Lung (tissue), 12 donors: ENCODE data around the gene MPHOSPH9. TPM values are rescaled to one million over a fixed set of nuclear protein-coding genes. Genes with fewer than 3 reads are reported as not detected.

Experiments
- ATAC-seq: fragments of 200-7000 bp; cut with Tn5 transposase; one replicate; pipeline ENCODE4 v1.9.1; 2020; ENCODE audit warnings: moderate number of reproducible peaks; ENCODE audit not compliant: insufficient read depth, low FRiP score
- DNase-seq, 3 donors: peaks; one replicate each; pipeline ENCODE4 v3.0.0-alpha.2; 2013 to 2017
- H3K27ac ChIP-seq, 2 donors: one replicate each; pipeline ENCODE4 v1.5.1; 2013; ENCODE audit warnings: mild to moderate bottlenecking in 2 of 2, moderate library complexity in 2 of 2, control low read depth in 1 of 2, inconsistent platforms in 1 of 2, low read depth in 1 of 2, low read length in 1 of 2
- H3K27me3 ChIP-seq, 3 donors: one replicate each; pipeline ENCODE4 v1.5.1; 2013; ENCODE audit warnings: low read length in 2 of 3; ENCODE audit not compliant: control insufficient read depth in 3 of 3, insufficient read depth in 3 of 3
- H3K36me3 ChIP-seq, 4 donors: one replicate each; pipeline ENCODE4 v1.5.1; 2013; ENCODE audit warnings: low read length in 4 of 4, mild to moderate bottlenecking in 1 of 4, moderate library complexity in 1 of 4; ENCODE audit not compliant: control insufficient read depth in 4 of 4, insufficient read depth in 4 of 4
- H3K4me1 ChIP-seq, 5 donors: one replicate each; pipeline ENCODE4 v1.5.1; 2013; ENCODE audit warnings: low read length in 5 of 5, mild to moderate bottlenecking in 2 of 5, moderate library complexity in 1 of 5; ENCODE audit not compliant: control insufficient read depth in 5 of 5, insufficient read depth in 5 of 5
- H3K4me3 ChIP-seq: one replicate; pipeline ENCODE4 v1.5.1; 2013; ENCODE audit warnings: mild to moderate bottlenecking, control low read depth, moderate library complexity
- H3K9ac ChIP-seq, 2 donors: one replicate each; pipeline ENCODE4 v1.5.1; 2013; ENCODE audit warnings: low read length in 2 of 2, control low read depth in 1 of 2; ENCODE audit not compliant: insufficient read depth in 1 of 2
- H3K9me3 ChIP-seq, 4 donors: one replicate each; pipeline ENCODE4 v1.5.1; 2013; ENCODE audit warnings: low read length in 3 of 4, mild to moderate bottlenecking in 1 of 4, moderate library complexity in 1 of 4; ENCODE audit not compliant: control insufficient read depth in 4 of 4, insufficient read depth in 3 of 4
- WGBS, 2 donors: extraction: QIAGEN DNeasy Blood & Tissue Kit; methylation state at CpG; one replicate each; pipeline ENCODE4 v1.1.7; 2013; 5-methylcytosine and 5-hydroxymethylcytosine counted together
- polyA plus RNA-seq, 2 donors: library from polyadenylated mRNA; stranded (reverse); fragments of 200-250 nt; gene quantifications; one replicate each; pipeline ENCODE4 v1.2.1, GENCODE V29; 2013
- total RNA-seq, 2 donors: library from RNA; depleted of rRNA in 1 of 2; stranded (reverse); fragments of >200 nt in 1 of 2; gene quantifications; one replicate each; pipeline ENCODE4 v1.2.1, GENCODE V29; 2014 to 2021
- TF ChIP-seq, protein P1 (sequence below): IDR thresholded peaks from 2 replicates; pipeline ENCODE4 v1.5.1; 2012; ENCODE audit warnings: mild to moderate bottlenecking; ENCODE audit errors: control extremely low read depth, extremely low read depth
- donor health status: control.
- donor health status: control.
- donor health status: Bipolar disorder and iron deficiency.
- donor health status: healthy.
- donor health status: DM: yes; HTN: yes; CAD: no.

MPHOSPH9 gene
- total and polyA plus RNA-seq, 4 donors, result 5.0 to 56.9 (median 12.4) TPM

DNA sequence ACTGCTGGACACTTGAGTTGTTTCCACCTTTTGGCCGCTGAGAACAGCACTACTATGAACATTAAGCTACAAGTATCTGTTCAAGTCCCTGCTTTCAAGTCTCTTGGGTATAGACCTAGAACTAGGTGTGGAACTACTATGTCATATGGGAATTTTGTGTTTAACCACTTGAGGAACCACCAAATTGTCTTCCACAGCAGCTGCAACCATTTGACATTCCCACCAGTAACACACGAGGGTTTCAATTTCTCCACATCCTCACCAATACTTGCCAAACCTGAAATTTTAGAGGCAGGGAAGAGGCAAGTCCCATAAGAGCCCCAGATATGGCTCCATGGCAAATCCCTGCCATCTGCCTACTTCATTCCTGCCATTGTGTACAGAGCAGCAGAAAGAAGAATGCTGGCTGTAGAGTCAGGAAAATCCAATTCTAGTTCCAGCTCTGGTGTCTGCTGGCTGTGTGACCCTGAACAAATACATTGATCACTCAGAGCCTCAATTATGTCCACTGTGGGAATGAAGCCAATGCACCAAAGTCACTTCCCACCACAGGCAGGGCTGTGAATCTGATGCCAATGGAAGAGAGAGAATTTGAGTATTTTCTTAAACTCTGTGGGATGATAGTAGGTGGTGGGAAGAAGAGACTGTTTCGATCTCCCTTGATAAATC lies 99.9 kb downstream of the MPHOSPH9 start:
- H3K4me3 ChIP-seq, result no peak overlapping the region
- TF ChIP-seq, protein P1, sequence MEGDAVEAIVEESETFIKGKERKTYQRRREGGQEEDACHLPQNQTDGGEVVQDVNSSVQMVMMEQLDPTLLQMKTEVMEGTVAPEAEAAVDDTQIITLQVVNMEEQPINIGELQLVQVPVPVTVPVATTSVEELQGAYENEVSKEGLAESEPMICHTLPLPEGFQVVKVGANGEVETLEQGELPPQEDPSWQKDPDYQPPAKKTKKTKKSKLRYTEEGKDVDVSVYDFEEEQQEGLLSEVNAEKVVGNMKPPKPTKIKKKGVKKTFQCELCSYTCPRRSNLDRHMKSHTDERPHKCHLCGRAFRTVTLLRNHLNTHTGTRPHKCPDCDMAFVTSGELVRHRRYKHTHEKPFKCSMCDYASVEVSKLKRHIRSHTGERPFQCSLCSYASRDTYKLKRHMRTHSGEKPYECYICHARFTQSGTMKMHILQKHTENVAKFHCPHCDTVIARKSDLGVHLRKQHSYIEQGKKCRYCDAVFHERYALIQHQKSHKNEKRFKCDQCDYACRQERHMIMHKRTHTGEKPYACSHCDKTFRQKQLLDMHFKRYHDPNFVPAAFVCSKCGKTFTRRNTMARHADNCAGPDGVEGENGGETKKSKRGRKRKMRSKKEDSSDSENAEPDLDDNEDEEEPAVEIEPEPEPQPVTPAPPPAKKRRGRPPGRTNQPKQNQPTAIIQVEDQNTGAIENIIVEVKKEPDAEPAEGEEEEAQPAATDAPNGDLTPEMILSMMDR, result no peak
- ATAC-seq, result no peak
- no peak overlapping the region for H3K9ac ChIP-seq
- no peaks in the 10 kb centered on the region for H3K9me3 ChIP-seq
- H3K27ac ChIP-seq, result no peak overlapping the region
- no peaks in the 10 kb centered on the region for H3K36me3 ChIP-seq
- H3K27me3 ChIP-seq, result no peaks in the 10 kb centered on the region
- DNase-seq, result no peak
- WGBS, 2 donors, result 74 to 79% methylated on average over 3 of the region's 3 CpGs
- peaks cover 0 to 24% (median 7%) of the 10 kb centered on the region in 5 donors for H3K4me1 ChIP-seq

DNA sequence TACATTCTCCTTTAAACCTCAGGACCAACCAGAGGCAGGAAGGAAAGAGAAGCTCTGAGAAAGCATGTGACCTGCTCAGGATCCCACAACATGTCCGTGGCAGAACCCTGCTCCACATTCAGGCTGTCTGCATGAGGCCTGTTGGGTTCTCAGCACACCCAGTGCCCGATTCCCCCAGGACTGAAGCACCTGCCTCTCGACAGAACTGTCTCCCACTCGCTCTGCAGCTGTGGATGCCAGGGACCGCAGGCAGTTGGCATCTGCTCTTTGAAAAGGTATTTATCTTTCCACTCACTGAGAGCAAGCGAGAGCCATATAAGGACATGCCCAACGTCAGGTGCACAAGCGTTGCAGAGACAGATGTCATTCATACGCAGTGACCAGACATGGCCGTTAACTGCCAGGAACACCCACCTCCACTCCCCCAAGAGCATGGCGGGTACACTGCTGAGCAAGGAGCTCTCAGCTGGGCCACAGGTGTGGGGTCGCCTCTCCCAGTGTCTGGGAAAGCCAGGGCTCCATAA lies 101.0 kb downstream of the MPHOSPH9 start:
- 56 to 74% methylated on average over 12 of the region's 12 CpGs for WGBS, 2 donors
- ATAC-seq, result peak; percentile 25

DNA sequence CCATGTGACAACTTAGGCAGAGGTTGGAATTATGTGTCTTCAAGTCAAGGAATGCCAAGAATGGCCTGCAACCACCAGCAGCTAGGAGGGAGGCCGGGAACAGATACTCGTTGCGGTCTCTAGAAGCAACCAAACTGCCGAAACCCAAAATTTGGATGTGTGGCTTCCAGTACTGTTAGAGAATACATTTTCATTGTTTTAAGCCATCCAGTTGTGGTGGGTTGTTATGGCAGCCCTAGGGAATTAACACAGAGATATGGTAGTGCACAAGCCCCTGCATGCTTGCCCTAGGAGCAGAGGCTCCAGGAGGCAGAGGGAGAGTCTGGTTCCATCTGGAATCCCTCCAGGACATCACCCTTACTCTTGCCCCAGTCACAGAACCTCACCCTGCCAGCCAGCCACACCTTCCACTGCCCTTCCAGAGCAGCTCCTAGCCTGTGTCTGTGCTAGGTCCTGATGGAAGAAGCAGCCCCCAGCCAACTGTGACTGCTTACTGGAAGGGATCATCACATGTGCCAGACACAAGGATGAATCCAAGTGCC lies 101.6 kb downstream of the MPHOSPH9 start:
- no peak overlapping the region for H3K9ac ChIP-seq

More for the DNA sequence above, 101.0 kb downstream of the MPHOSPH9 start:
- peak in 1 of 3 donors; percentile 42 for DNase-seq
- no peak overlapping the region for H3K4me3 ChIP-seq
- H3K9me3 ChIP-seq, result no peaks in the 10 kb centered on the region
- TF ChIP-seq, protein P1, result no peak
- H3K36me3 ChIP-seq, result no peaks in the 10 kb centered on the region
- no peak overlapping the region for H3K9ac ChIP-seq
- peaks cover 0 to 24% (median 7%) of the 10 kb centered on the region in 5 donors for H3K4me1 ChIP-seq
- H3K27me3 ChIP-seq, result no peaks in the 10 kb centered on the region
- peak overlapping the region; percentile 54 to 87 for H3K27ac ChIP-seq

More for the DNA sequence above, 101.6 kb downstream of the MPHOSPH9 start:
- no peaks in the 10 kb centered on the region for H3K27me3 ChIP-seq
- ATAC-seq (no peak), DNase-seq (no peak)
- H3K36me3 ChIP-seq, result no peaks in the 10 kb centered on the region
- peaks cover 0 to 24% (median 7%) of the 10 kb centered on the region in 5 donors for H3K4me1 ChIP-seq
- H3K4me3 ChIP-seq, result no peak overlapping the region
- peak overlapping the region; percentile 37 to 87 for H3K27ac ChIP-seq
- TF ChIP-seq, protein P1, result no peak
- WGBS, 2 donors, result 91 to 94% methylated on average over 4 of the region's 4 CpGs
- no peaks in the 10 kb centered on the region for H3K9me3 ChIP-seq
